ENCODE measurements around the gene FOXD4.
"Not testable (repeated sequence)": the region's sequence is repeated elsewhere in the genome, so short reads cannot be mapped to it uniquely, and the experiment has no call there.

Gene FOXD4

DNA sequence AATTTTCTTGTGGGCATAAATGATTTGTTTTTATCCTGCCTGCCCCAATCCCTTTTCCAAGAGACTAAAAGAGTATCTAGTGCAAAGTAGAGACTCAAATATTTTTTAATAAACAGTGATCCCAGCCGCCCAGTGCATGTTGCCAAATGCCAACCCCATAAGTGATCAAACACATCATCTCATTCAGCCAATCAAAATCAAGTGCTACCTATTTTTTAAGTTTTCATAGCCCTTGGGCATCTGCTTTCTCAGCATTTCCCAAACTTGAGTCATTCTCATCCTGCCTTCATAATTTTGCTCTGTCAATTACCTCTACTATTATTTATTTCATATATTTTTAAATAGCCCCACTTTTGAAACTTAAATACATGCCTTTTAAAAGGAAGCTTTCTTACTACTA, 27.4 kb downstream of the FOXD4 start:
- not testable (repeated sequence) for DNase-seq

DNA sequence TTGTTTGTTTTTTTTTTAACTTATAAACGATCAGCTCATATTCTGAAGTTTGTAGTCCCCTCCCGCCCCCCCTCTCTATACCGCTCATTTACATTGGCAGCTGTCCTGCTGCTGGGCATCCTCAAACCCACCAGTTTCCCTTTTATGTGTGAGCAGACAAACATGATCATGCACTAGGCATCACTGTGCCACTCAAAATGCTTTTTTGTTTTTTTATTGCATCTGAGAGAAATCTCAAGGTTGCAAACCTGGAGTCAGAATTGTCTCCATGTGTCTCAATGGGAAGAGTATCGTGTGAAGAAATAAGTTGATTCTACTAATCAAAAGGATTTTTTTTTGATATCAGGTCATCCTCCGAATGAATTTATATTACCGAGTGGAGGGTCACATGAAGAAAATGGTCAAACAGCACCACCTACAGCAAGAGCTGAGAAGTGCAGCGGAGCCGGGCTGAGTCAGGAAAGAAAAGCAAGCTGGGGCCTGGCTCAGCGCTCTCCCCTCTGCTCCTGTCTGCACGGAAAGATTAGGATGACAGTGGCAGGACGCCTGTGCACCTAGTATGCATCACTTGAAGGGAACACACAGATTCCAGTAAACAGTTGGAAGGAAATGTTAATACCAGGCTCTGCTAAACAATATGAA, 29.7 kb downstream of the FOXD4 start:
- not testable (repeated sequence) for DNase-seq

- not testable (repeated sequence) for DNase-seq
These were observed 30.4 kb downstream of the FOXD4 start for GRCh38 chr9:87860-88259.

DNA sequence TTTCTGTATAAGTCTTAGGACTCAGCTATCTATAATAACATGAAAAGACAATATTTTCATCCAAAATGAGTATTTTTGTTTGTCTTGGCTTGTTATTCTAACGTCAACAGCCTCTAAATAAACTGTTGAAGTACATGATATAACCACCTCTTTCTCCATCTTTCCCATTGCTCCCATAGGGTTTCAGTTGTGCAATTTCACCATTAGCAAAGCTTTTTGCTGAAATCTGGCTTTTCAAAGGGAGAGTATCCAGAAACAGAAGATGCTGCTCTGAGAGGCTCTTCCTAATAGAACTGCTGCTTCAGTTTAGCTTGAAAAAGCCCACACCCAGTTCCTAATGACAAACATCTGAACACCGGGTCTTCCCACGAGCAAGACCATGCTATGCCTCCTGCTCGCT, 31.1 kb downstream of the FOXD4 start:
- DNase-seq: not testable (repeated sequence)

DNA sequence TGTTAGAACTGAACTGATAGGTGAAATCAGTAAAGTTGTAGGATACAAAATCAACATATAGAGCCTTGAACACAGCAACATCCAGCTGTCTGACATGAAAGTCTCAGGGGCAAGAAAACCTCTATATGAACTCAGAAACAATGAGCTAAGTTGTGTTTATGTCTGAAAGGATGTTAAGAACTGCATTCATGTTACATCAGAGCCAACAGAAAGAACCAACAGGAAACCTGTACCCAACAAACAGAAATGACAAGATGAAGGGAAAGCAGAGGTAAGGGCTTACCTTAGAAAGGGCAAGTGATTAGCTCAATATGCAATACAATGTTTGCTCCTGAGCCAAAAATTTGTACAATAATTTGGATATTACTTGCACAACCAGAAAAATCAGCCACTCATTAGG, 31.5 kb downstream of the FOXD4 start:
- not testable (repeated sequence) for DNase-seq

- not testable (repeated sequence) for DNase-seq
These were observed 35.1 kb downstream of the FOXD4 start for GRCh38 chr9:82932-83689.

GRCh38 chr9:78333-78732, 39.9 kb downstream of the FOXD4 start:
- DNase-seq: not testable (repeated sequence)

- not testable (repeated sequence) for DNase-seq
These were observed 41.8 kb downstream of the FOXD4 start for GRCh38 chr9:76389-76788.

- DNase-seq: not testable (repeated sequence)
These were observed 44.2 kb downstream of the FOXD4 start for GRCh38 chr9:73900-74525.

DNA sequence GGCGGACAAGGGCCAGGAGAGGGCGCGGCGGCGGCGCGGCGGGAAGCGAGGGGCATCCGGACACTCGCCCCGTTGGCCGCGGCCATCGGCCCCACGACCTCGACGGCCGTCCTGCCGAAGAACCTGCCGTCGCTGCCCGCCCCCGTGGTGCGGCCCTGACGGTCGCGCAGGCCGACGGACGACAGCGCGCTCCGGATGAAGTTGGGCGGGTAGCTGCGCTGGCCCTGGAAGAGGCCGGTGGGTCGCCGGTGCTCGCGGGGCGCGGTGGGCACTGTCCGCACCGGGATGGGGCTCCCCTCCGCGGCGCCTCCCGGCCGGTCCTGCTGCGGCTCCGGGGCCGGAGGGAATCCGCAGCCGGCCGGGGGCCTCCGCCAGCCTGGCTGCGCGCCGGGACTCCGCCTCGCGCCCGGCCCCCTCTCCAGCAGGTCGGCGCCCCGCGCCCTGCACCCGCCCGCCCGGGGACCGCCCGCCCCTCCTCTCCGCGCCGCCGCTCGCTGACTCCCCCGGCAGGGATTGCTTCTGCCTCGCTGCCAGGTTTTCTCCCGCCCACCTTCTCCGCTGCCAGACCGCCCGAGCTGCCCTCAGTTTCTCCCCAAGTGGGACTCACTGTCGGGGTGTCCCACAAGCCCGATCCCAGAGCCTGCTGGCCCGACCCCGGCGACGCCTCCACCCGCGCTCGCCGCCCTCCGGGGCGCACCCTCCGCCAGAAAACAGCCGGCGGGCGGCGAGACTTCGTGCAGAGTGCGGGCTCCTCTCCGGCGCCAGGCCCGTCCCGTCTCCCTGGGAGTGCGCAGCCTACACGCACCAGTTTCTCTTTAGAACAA, 44.9 kb downstream of the FOXD4 start:
- not testable (repeated sequence) for DNase-seq
